B cell (primary cell): ENCODE results near the gene UBR4.

Experiments used
- EZH2 ChIP-seq: IDR thresholded peaks from 2 replicates; pipeline ENCODE4 v1.6.1; 2012; ENCODE audit warnings: borderline replicate concordance, low read depth, mild to moderate bottlenecking, moderate library complexity, low read length; ENCODE audit not compliant: insufficient read depth, poor library complexity, severe bottlenecking
- TF ChIP-seq, protein P1 (sequence below): fragments of 200-600 bp; IDR thresholded peaks from one replicate; pipeline ENCODE4 v1.8.0; 2022; ENCODE audit warnings: antibody characterized with exemption, mild to moderate bottlenecking

GRCh38 chr1:19220991-19221390 is 10.9 kb upstream of the UBR4 start:
- TF ChIP-seq, protein P1, sequence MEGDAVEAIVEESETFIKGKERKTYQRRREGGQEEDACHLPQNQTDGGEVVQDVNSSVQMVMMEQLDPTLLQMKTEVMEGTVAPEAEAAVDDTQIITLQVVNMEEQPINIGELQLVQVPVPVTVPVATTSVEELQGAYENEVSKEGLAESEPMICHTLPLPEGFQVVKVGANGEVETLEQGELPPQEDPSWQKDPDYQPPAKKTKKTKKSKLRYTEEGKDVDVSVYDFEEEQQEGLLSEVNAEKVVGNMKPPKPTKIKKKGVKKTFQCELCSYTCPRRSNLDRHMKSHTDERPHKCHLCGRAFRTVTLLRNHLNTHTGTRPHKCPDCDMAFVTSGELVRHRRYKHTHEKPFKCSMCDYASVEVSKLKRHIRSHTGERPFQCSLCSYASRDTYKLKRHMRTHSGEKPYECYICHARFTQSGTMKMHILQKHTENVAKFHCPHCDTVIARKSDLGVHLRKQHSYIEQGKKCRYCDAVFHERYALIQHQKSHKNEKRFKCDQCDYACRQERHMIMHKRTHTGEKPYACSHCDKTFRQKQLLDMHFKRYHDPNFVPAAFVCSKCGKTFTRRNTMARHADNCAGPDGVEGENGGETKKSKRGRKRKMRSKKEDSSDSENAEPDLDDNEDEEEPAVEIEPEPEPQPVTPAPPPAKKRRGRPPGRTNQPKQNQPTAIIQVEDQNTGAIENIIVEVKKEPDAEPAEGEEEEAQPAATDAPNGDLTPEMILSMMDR = no peak
- no peak for TF ChIP-seq EZH2
